ENCODE results near the gene GRIN2D. TPM values are rescaled to one million over a fixed set of nuclear protein-coding genes. Genes with fewer than 3 reads are reported as not detected.

Gene GRIN2D
- total and polyA plus RNA-seq, 2 of the 8 experiments (the other 6 are each of a cell fraction or from before 2014, with no cell fraction given), result 2.2 to 12.4 TPM

GRCh38 chr19:48354332-48354992 lies 39.0 kb upstream of the GRIN2D start (continued):
- TF ChIP-seq CHD7 (IDR thresholded peaks at IDR 0.05; ENCODE audit: insufficient replicate concordance, low read length) (no peak), PHF8 (conservative IDR thresholded peaks at IDR 0.05; ENCODE audit: low read depth, low read length) (no peak), ZNF274 (IDR thresholded peaks at IDR 0.05; ENCODE audit: borderline replicate concordance, extremely low read depth, low read length) (no peak), CTBP2 (IDR thresholded peaks at IDR 0.05; ENCODE audit: borderline replicate concordance, insufficient read depth, insufficient read length, low read length) (no peak), POLR2A (IDR thresholded peaks at IDR 0.05; ENCODE audit: control extremely low read depth in 1 of 2, low read depth in 2 of 2, low read length in 2 of 2) (no peak), SAP30 (IDR thresholded peaks at IDR 0.05; ENCODE audit: insufficient read depth, insufficient replicate concordance, low read length) (no peak), KDM5A (IDR thresholded peaks at IDR 0.05; ENCODE audit: low read length) (no peak), POU5F1 (IDR thresholded peaks at IDR 0.05; ENCODE audit: low read depth, low read length) (no peak), CHD2 (IDR thresholded peaks at IDR 0.05; ENCODE audit: low read length) (no peak), SIX5 (IDR thresholded peaks at IDR 0.05; ENCODE audit: low read depth, low read length) (no peak), KDM4A (IDR thresholded peaks at IDR 0.05; ENCODE audit: low read depth, low read length, severe bottlenecking) (no peak)

Data from H1 (cell line).